ENCODE data around the gene PPARD.

PPARD gene

DNA sequence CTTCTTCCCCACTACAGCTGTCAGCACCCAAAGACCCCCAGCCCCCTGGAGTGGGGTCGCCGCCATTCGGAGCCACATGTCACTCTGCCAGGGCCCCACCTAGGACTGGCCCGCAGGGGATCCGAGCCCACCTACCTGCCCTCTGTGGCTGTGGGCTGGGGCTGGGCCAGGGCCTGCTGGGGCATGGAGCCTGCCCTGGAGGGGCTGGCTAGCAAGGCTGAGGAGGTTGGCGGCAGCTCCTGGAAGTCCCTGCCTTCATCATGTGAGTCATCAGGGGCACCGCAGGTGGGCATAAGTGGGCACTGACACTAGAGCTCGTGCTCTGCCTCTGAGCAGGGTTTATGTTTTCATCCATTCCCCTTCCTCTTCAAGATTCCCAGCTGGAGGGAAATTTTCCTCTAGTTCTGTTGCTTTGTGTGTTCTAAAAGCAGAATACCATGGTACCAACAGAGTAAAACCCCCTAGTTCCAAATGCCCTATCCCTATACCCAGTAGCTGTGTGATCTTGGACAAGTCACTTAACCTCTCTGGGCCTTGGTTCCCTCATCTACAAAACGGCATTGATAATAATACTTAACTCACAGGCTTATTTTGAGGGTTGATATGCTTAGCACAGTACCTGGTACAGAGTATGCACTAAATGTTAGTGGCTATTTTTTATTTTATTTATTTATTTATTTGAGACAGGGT lies 101.1 kb downstream of the PPARD start:
- DNase-seq (ENCODE audit: low read depth), result no peak
- no peak overlapping the region for H3K4me3 ChIP-seq (ENCODE audit: low read depth, low read length)
- TF ChIP-seq, protein P1, sequence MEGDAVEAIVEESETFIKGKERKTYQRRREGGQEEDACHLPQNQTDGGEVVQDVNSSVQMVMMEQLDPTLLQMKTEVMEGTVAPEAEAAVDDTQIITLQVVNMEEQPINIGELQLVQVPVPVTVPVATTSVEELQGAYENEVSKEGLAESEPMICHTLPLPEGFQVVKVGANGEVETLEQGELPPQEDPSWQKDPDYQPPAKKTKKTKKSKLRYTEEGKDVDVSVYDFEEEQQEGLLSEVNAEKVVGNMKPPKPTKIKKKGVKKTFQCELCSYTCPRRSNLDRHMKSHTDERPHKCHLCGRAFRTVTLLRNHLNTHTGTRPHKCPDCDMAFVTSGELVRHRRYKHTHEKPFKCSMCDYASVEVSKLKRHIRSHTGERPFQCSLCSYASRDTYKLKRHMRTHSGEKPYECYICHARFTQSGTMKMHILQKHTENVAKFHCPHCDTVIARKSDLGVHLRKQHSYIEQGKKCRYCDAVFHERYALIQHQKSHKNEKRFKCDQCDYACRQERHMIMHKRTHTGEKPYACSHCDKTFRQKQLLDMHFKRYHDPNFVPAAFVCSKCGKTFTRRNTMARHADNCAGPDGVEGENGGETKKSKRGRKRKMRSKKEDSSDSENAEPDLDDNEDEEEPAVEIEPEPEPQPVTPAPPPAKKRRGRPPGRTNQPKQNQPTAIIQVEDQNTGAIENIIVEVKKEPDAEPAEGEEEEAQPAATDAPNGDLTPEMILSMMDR (IDR thresholded peaks at IDR 0.05; ENCODE audit: low read depth, low read length), result no peak
- no peak for TF ChIP-seq MYC (IDR thresholded peaks at IDR 0.05; ENCODE audit: low read depth, low read length)
- TF ChIP-seq POLR2A (IDR thresholded peaks at IDR 0.05; ENCODE audit: extremely low read depth, insufficient read length), result no peak
- TF ChIP-seq, protein P2, sequence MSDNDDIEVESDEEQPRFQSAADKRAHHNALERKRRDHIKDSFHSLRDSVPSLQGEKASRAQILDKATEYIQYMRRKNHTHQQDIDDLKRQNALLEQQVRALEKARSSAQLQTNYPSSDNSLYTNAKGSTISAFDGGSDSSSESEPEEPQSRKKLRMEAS (IDR thresholded peaks at IDR 0.05; ENCODE audit: low read depth, low read length), result no peak

DNA sequence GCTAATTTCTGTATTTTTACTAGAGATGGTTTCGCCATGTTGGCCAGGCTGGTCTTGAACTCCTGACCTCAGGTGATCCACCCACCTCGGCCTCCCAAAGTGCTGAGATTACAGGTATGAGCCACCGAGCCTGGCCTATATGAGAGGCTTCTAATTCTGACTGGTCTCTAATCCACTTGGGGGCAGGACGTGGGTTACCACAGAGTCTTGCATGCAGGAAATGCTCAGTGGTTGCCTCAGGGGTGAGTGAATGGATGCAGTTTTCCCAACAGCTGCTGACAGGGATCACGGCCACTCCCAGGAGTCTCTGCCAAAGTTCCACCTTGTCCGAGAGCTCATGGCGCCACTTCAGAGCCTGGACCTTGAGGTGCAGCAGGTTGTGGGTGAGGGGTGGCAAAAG lies 103.3 kb downstream of the PPARD start:
- H3K4me3 ChIP-seq (ENCODE audit: low read depth, low read length), result no peak overlapping the region
- peak; percentile 54 for DNase-seq (ENCODE audit: low read depth)
- no peak for TF ChIP-seq MYC (IDR thresholded peaks at IDR 0.05; ENCODE audit: low read depth, low read length)
- no peak for TF ChIP-seq POLR2A (IDR thresholded peaks at IDR 0.05; ENCODE audit: extremely low read depth, insufficient read length)
- TF ChIP-seq, protein P1 (IDR thresholded peaks at IDR 0.05; ENCODE audit: low read depth, low read length), result no peak
- TF ChIP-seq, protein P2 (IDR thresholded peaks at IDR 0.05; ENCODE audit: low read depth, low read length), result no peak

DNA sequence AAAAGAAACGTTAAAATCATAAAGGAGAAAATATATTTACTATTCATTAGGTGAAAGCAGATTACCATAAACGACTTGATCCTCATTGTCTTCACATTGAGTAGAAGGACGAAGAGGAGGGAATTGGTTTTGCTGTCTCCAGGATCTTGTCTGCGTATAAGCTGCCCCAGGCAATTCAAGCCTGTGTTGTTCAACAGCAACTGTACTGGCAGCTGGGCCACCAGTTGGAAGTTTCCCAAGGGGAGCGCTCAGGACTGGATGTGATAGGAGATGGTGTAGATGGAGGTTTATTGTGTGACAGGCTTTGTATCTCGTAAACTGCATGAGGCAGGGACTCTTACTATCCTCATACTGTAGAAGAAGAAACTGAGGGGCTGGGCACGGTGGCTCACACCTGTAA lies 105.8 kb downstream of the PPARD start:
- no peak for TF ChIP-seq POLR2A (IDR thresholded peaks at IDR 0.05; ENCODE audit: extremely low read depth, insufficient read length)
- no peak overlapping the region for H3K4me3 ChIP-seq (ENCODE audit: low read depth, low read length)
- no peak for DNase-seq (ENCODE audit: low read depth)

DNA sequence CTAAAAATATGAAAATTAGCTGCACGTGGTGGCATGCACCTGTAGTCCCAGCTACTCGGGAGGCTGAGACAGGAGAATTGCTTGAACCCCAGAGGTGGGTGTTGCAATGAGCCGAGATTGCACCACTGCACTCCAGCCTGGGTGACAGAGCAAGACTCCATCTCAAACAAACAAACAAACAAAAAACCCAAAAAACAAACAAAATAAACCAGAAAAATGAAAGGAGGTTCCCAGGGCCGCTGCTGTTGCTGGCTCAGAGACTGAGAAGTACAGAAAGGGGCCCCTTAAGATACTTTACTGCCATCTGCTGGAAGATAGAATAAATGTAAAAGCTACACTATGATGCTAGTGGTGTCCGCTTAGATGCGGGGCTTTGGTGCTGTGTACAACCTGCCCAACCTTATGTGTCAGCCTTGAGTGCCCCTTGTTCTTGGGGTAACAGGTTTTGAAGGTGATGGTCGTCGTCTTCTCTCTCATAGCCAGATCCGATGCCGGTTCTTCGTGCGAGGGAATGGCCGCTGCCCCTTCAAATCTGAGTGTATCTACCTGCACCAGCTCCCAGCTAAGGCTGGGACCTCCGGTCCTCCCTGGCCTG lies 107.0 kb downstream of the PPARD start:
- peak; percentile 78 for DNase-seq (ENCODE audit: low read depth)
- H3K4me3 ChIP-seq (ENCODE audit: low read depth, low read length), result no peak overlapping the region
- TF ChIP-seq, protein P1 (IDR thresholded peaks at IDR 0.05; ENCODE audit: low read depth, low read length), result peak; percentile 51
- no peak for TF ChIP-seq MYC (IDR thresholded peaks at IDR 0.05; ENCODE audit: low read depth, low read length)
- TF ChIP-seq POLR2A (IDR thresholded peaks at IDR 0.05; ENCODE audit: extremely low read depth, insufficient read length), result no peak

DNA sequence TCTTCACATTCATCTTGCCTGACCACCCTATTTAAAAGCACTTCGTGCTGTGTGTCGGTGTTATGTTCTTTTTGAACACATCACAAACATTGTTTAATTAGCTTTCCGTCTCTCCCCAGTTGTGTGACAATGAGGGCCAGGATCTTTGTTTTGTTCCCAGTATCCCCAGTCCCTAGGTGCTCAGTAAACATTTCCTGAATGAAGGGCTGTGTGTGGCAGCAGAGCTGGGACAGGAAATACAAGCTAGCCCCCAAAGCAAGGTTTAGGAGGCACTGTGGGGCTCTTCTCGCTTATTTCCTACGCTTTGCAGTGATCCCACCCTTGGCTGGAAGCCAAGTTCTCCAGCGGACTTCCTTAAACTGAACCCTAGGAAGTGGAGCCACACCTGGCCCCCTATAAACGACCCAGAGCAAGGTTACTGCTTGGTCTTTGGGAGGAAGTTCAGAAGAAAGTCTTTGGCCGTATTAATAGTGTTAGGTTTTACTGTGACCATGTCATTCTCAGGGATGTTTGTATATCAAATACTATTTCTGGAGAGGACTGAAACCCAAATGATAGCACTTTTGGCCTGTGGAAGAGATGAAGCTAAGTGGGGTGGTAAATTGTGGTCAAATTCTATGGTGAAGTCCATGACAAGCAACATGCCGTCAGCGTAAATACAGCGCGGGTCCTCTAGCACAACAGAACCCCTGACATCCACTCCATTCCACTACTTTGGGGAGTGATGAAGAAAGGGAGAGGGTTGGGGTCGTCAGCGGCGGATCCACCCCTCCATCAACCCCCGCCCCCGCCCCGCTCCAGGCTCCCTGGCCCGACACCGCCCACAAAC lies 109.2 kb downstream of the PPARD start:
- TF ChIP-seq, protein P2 (IDR thresholded peaks at IDR 0.05; ENCODE audit: low read depth, low read length), result no peak
- no peak for TF ChIP-seq POLR2A (IDR thresholded peaks at IDR 0.05; ENCODE audit: extremely low read depth, insufficient read length)
- no peak for TF ChIP-seq MYC (IDR thresholded peaks at IDR 0.05; ENCODE audit: low read depth, low read length)
- TF ChIP-seq, protein P1 (IDR thresholded peaks at IDR 0.05; ENCODE audit: low read depth, low read length), result no peak
- DNase-seq (ENCODE audit: low read depth), result no peak

More for the DNA sequence above, 109.2 kb downstream of the PPARD start:
- peak overlapping the region; percentile 53 for H3K4me3 ChIP-seq (ENCODE audit: low read depth, low read length)
